Gastroesophageal sphincter (tissue), 4 donors: ENCODE measurements around the gene IL16. TPM values are rescaled to one million over a fixed set of nuclear protein-coding genes. Genes with fewer than 3 reads are reported as not detected.

Experiments used
- ATAC-seq: fragments of 150-250 bp; one replicate; pipeline ENCODE4 v1.9.1; 2016; ENCODE audit warnings: mild to moderate bottlenecking, moderate library complexity
- H3K27ac ChIP-seq, 4 donors: fragments of 200-600 bp; sonication (generic) in 3 of 4; 1 replicate in 3 of 4; 2 replicates in 1 of 4; pipeline ENCODE4 v1.5.1; 2016 to 2019
- H3K27me3 ChIP-seq: fragments of 200-600 bp; sonication (generic); one replicate; pipeline ENCODE4 v1.5.1; 2019
- H3K36me3 ChIP-seq, 2 donors: fragments of 200-600 bp; sonication (generic); one replicate each; pipeline ENCODE4 v1.5.1; 2019; ENCODE audit warnings: control low read depth in 1 of 2
- H3K4me1 ChIP-seq, 3 donors: fragments of 200-600 bp; sonication (generic); 1 replicate in 2 of 3; 2 replicates in 1 of 3; pipeline ENCODE4 v1.5.1; 2016 to 2019; ENCODE audit warnings: control low read depth in 2 of 3
- H3K4me3 ChIP-seq, 2 donors: fragments of 200-600 bp; sonication (generic); one replicate each; pipeline ENCODE4 v1.5.1; 2019; ENCODE audit warnings: mild to moderate bottlenecking in 1 of 2, moderate library complexity in 1 of 2
- H3K9me3 ChIP-seq, 3 donors: fragments of 200-600 bp; sonication (generic); one replicate each; pipeline ENCODE4 v1.5.1; 2017 to 2019; ENCODE audit warnings: control low read depth in 2 of 3
- EP300 ChIP-seq: sonication (generic); formaldehyde crosslinking; IDR thresholded peaks from one replicate; pipeline ENCODE4 v1.6.1; 2017; ENCODE audit warnings: antibody characterized with exemption, mild to moderate bottlenecking
- POLR2A ChIP-seq, 2 donors: fragments of 450-650 bp; IDR thresholded peaks; one replicate each; pipeline ENCODE4 v1.6.1; 2017; ENCODE audit warnings: antibody characterized with exemption in 2 of 2, mild to moderate bottlenecking in 2 of 2, moderate library complexity in 1 of 2
- POLR2AphosphoS5 ChIP-seq: sonication (generic); formaldehyde crosslinking; IDR thresholded peaks from one replicate; pipeline ENCODE4 v1.6.1; 2017; ENCODE audit warnings: antibody characterized with exemption
- WGBS, 2 donors: methylation state at CpG; one replicate each; pipeline ENCODE4 v1.1.5; 2018; ENCODE audit warnings: low coverage in 1 of 2; 5-methylcytosine and 5-hydroxymethylcytosine counted together
- total RNA-seq, 4 donors: library from RNA; depleted of rRNA; stranded (reverse); fragments of >200 nt; gene quantifications; one replicate each; pipeline ENCODE4 v1.1.0, GENCODE V29; 2016
- TF ChIP-seq, protein P1 (sequence below), 4 experiments: fragments of 200-600 bp in 2 of 4; fragments of 450-650 bp in 2 of 4; sonication (generic) in 1 of 4; IDR thresholded peaks; one replicate each; pipeline ENCODE4 v1.5.1; 2017 to 2019; ENCODE audit warnings: antibody characterized with exemption in 4 of 4, mild to moderate bottlenecking in 2 of 4, moderate library complexity in 2 of 4

IL16 gene
- total RNA-seq, 4 donors from 2014 or later, result 15.0 to 35.2 (median 23.6) TPM

DNA sequence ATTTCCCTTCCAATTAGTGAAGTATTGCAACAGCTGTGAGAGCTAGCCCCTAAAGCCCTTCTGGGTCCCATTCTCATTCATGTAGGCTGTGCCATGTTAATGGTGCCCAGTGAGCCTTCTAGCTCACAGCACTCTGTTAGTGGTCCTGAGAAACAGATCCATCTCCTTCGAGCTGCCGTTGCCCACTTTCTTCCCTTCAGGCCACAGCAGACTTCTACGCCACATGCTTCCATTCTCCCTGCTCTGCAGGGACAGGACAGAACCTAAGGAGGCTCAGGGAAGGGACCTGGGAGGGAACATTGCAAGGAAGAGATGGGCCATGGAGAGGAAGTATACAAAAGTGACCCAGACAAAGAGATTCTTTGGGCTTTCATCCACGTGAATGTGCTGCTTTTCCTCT lies 139.0 kb downstream of the IL16 start:
- whole genome bisulfite sequencing, 2 donors, result 91 to 96% methylated on average over 2 to 4 of the region's 4 CpGs
- Histone ChIP-seq H3K27ac (no peak overlapping the region), H3K4me3 (no peak overlapping the region), H3K9me3 (no peaks in the 10 kb centered on the region), H3K4me1 (peaks cover 0 to 23% (median 11%) of the 10 kb centered on the region in 3 donors), H3K27me3 (no peaks in the 10 kb centered on the region), H3K36me3 (no peaks in the 10 kb centered on the region)
- no peak for ATAC-seq
- TF ChIP-seq EP300 (no peak), POLR2A (IDR thresholded peaks at IDR 0.05) (no peak), POLR2AphosphoS5 (no peak)
- TF ChIP-seq, protein P1, sequence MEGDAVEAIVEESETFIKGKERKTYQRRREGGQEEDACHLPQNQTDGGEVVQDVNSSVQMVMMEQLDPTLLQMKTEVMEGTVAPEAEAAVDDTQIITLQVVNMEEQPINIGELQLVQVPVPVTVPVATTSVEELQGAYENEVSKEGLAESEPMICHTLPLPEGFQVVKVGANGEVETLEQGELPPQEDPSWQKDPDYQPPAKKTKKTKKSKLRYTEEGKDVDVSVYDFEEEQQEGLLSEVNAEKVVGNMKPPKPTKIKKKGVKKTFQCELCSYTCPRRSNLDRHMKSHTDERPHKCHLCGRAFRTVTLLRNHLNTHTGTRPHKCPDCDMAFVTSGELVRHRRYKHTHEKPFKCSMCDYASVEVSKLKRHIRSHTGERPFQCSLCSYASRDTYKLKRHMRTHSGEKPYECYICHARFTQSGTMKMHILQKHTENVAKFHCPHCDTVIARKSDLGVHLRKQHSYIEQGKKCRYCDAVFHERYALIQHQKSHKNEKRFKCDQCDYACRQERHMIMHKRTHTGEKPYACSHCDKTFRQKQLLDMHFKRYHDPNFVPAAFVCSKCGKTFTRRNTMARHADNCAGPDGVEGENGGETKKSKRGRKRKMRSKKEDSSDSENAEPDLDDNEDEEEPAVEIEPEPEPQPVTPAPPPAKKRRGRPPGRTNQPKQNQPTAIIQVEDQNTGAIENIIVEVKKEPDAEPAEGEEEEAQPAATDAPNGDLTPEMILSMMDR (IDR thresholded peaks at IDR 0.05), result no peak

DNA sequence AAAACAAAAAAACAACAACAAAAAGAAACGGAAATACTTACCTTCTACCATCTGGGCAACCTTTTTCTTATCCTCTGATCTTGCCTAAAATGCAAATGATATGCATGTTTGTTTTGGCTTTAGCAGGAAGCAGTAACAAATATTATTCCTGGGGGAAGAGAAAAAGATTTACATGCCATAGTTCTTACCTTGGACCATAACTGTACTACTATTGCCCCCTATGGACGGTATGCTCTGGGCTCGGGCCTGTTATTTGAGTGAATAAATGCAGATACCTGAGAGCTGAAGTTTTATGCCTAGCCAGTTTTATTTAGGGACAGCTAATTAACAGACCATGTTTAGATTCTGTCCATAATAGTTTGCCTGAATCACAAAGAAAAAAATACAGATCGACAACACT lies 139.9 kb downstream of the IL16 start:
- WGBS, 2 donors, result 91 to 100% methylated on average over 4 of the region's 4 CpGs
- TF ChIP-seq POLR2AphosphoS5 (no peak), EP300 (no peak), POLR2A (IDR thresholded peaks at IDR 0.05) (no peak)
- TF ChIP-seq, protein P1 (IDR thresholded peaks at IDR 0.05), result peak in 1 of 4 experiments; percentile 20
- ATAC-seq, result no peak
- H3K36me3 ChIP-seq, result no peaks in the 10 kb centered on the region
- H3K9me3 ChIP-seq, result no peaks in the 10 kb centered on the region
- no peaks in the 10 kb centered on the region for H3K27me3 ChIP-seq
- no peak overlapping the region for H3K27ac ChIP-seq
- H3K4me3 ChIP-seq, result no peak overlapping the region
- peaks cover 0 to 23% (median 11%) of the 10 kb centered on the region in 3 donors for H3K4me1 ChIP-seq

DNA sequence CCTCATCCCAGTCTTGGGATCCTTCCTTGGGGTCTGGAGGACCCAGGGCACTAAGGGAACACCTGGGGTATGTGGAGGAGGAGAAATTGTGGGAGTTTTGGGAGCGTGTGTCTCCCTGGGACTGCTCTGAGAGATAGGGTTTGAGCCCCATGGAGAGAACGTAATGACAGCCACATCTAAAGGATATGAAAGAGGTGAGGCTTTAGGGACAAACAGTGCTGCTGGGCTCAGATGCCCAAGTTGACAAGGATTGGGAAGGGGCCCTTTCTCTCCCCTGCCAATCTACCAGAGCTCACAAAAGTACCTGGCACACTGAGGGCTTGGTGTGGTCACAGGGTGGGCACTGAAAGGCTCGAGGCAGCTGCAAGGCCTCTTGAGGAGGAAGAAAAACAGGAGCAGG lies 140.6 kb downstream of the IL16 start:
- no peaks in the 10 kb centered on the region for H3K27me3 ChIP-seq
- TF ChIP-seq, protein P1 (IDR thresholded peaks at IDR 0.05), result no peak
- TF ChIP-seq POLR2AphosphoS5, result no peak
- no peak for TF ChIP-seq EP300
- H3K27ac ChIP-seq, result peak overlapping the region in 2 of 4 donors; percentile 28 to 62
- H3K36me3 ChIP-seq, result no peaks in the 10 kb centered on the region
- no peak overlapping the region for H3K4me3 ChIP-seq
- H3K4me1 ChIP-seq, result peaks cover 0 to 23% (median 11%) of the 10 kb centered on the region in 3 donors
- WGBS, 2 donors, result 33% methylated on average over 1 of the region's 3 CpGs; no CpG with 5 or more reads in 1 of the 2 donors
- ATAC-seq, result no peak
- no peaks in the 10 kb centered on the region for H3K9me3 ChIP-seq

DNA sequence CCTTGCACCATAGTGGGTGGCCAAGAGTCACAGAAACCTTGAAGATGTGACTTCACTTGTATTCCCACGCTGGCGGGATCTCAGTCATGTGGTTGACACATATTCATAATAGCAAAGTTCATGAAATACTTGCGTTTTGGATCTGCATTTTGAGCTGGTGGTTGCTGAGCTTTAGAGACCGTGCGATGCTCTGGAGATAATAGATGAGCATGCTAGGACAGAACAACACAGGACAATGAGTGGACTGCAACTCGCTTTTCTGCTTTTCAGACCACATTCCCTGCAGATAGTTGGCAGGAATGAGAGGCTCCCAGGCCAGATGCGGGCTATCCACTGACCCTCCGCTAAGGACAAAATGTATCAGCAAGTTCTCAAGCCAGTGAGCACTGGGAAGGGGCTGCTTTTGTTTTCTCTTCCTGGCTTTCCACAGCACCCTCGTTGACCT lies 141.1 kb downstream of the IL16 start:
- H3K27me3 ChIP-seq, result no peaks in the 10 kb centered on the region
- TF ChIP-seq EP300 (no peak), POLR2A (IDR thresholded peaks at IDR 0.05) (no peak), POLR2AphosphoS5 (no peak)
- TF ChIP-seq, protein P1 (IDR thresholded peaks at IDR 0.05), result no peak
- no peak overlapping the region for H3K4me3 ChIP-seq
- no peaks in the 10 kb centered on the region for H3K9me3 ChIP-seq
- peak; percentile 26 for ATAC-seq
- no peaks in the 10 kb centered on the region for H3K36me3 ChIP-seq
- H3K27ac ChIP-seq, result peak overlapping the region in 3 of 4 donors; percentile 28 to 62 (median 60)
- WGBS, 2 donors, result 68 to 70% methylated on average over 3 to 8 of the region's 9 CpGs
- H3K4me1 ChIP-seq, result peaks cover 0 to 23% (median 11%) of the 10 kb centered on the region in 3 donors
